ENCODE measurements around the gene C4B. TPM values are rescaled to one million over a fixed set of nuclear protein-coding genes. Genes with fewer than 3 reads are reported as not detected.

C4B gene
- total and polyA plus RNA-seq, 9 of the 15 experiments (the other 6 are each of a cell fraction or from before 2014, with no cell fraction given): 0.32 to 8.8 (median 5.4) TPM

- no peak for TF ChIP-seq MGA (IDR thresholded peaks at IDR 0.05)
- no peak for TF ChIP-seq L3MBTL2 (IDR thresholded peaks at IDR 0.05)
- TF ChIP-seq ZBTB9 (CRISPR knock-in tag; IDR thresholded peaks at IDR 0.05): 0 out of 2 replicates have a peak, but pooled peaks have one; percentile 45
- no peak for TF ChIP-seq ZBTB2 (IDR thresholded peaks at IDR 0.05)
- no peak for TF ChIP-seq GATAD2B (IDR thresholded peaks at IDR 0.05; ENCODE audit: borderline replicate concordance)
- TF ChIP-seq RBFOX2 (IDR thresholded peaks at IDR 0.05; ENCODE audit: low read depth, low read length): peak; percentile 60; the same call in 1 of the 2 replicates
- peak; percentile 5; the same call in 1 of the 2 replicates for TF ChIP-seq MBD2 (IDR thresholded peaks at IDR 0.05; ENCODE audit: borderline replicate concordance, low read depth)
- peak; percentile 70; the same call in 1 of the 2 replicates for TF ChIP-seq ZBTB26 (CRISPR knock-in tag; IDR thresholded peaks at IDR 0.05)
- TF ChIP-seq CBFB (CRISPR knock-in tag; IDR thresholded peaks at IDR 0.05): no peak
These were observed 45.5 kb upstream of the C4B start (continued) for GRCh38 chr6:31968791-31969711.

Measured in K562 (cell line).